PC-9 (cell line): ENCODE measurements around the gene SNU13. TPM values are rescaled to one million over a fixed set of nuclear protein-coding genes. Genes with fewer than 3 reads are reported as not detected.

Source experiments
- BruUV-seq: library from RNA; stranded (reverse); fragments of 400-500 nt; replicated peaks from 2 replicates; lab custom pipeline; 2021; lab: Mats Ljungman, UMichigan
- CTCF ChIA-PET: fragments of 300-600 bp; sonication (Branson Sonifier 250); formaldehyde crosslinking; loops from one replicate; lab custom pipeline; 2022; ENCODE audit warnings: antibody characterized with exemption; lab: Charles Lee
- POLR2A ChIA-PET: fragments of 300-600 bp; sonication (Branson Sonifier 250); formaldehyde crosslinking; loops from one replicate; lab custom pipeline; 2022; ENCODE audit warnings: antibody characterized with exemption; ENCODE audit not compliant: unreplicated experiment; lab: Charles Lee
- DNase-seq, 2 experiments: peaks; one replicate each; pipeline versions ENCODE4 v3.0.0 to v3.0.0-alpha.2; 2015 to 2022; ENCODE audit warnings: mixed read lengths in 1 of 2
- H2AFZ ChIP-seq: fragments of 200-600 bp; sonication (generic); 2 replicates; pipeline ENCODE4 v1.8.1; 2017; ENCODE audit warnings: antibody characterized with exemption
- H3F3A ChIP-seq: fragments of 200-600 bp; sonication (generic); 2 replicates; pipeline ENCODE4 v1.8.1; 2017; ENCODE audit warnings: antibody characterized with exemption, mild to moderate bottlenecking, low read depth; ENCODE audit not compliant: insufficient read depth
- H3K27ac ChIP-seq: fragments of 200-600 bp; sonication (generic); 2 replicates; pipeline ENCODE4 v1.6.1; 2016; ENCODE audit warnings: mixed run types
- H3K27me3 ChIP-seq: fragments of 200-600 bp; sonication (generic); 2 replicates; pipeline ENCODE4 v1.6.1; 2016; ENCODE audit warnings: low read depth, mixed run types; ENCODE audit not compliant: insufficient read depth
- H3K36me3 ChIP-seq: fragments of 200-600 bp; sonication (generic); 2 replicates; pipeline ENCODE4 v1.6.1; 2016; ENCODE audit warnings: low read depth, mixed run types
- H3K4me1 ChIP-seq: fragments of 200-600 bp; sonication (generic); replicated peaks from 2 replicates; pipeline ENCODE4 v1.6.1; 2016; ENCODE audit warnings: mixed run types; ENCODE audit not compliant: insufficient read depth
- H3K4me2 ChIP-seq: fragments of 200-600 bp; sonication (generic); 2 replicates; pipeline ENCODE4 v1.6.1; 2017; ENCODE audit warnings: mixed run types
- H3K4me3 ChIP-seq: fragments of 200-600 bp; sonication (generic); 2 replicates; pipeline ENCODE4 v1.6.1; 2016; ENCODE audit warnings: mixed run types
- H3K79me2 ChIP-seq: fragments of 200-600 bp; sonication (generic); 2 replicates; pipeline ENCODE4 v1.6.1; 2017; ENCODE audit warnings: low read depth, mixed run types
- H3K9me2 ChIP-seq: fragments of 200-600 bp; sonication (generic); 2 replicates; pipeline ENCODE4 v1.8.1; 2017; ENCODE audit warnings: mild to moderate bottlenecking; ENCODE audit not compliant: insufficient read depth
- H3K9me3 ChIP-seq: fragments of 200-600 bp; sonication (generic); 2 replicates; pipeline ENCODE4 v1.8.1; 2016; ENCODE audit warnings: low read depth; ENCODE audit not compliant: insufficient read depth
- H4K20me1 ChIP-seq: fragments of 200-600 bp; sonication (generic); 2 replicates; pipeline ENCODE4 v1.8.1; 2017; ENCODE audit not compliant: insufficient read depth
- EZH2 ChIP-seq: fragments of 200-600 bp; sonication (generic); IDR thresholded peaks from 2 replicates; pipeline ENCODE4 v1.8.0; 2017; ENCODE audit warnings: antibody characterized with exemption, low read depth
- intact Hi-C: fragments of 100-400 bp; cut with micrococcal nuclease; formaldehyde crosslinking; loops from one replicate; pipeline ENCODE4 v1.10.0; 2022; ENCODE audit not compliant: unreplicated experiment
- total RNA-seq: library from RNA; stranded (reverse); gene quantifications from 2 replicates; pipeline ENCODE4 v1.2.3, GENCODE V29; 2021
- TF ChIP-seq, protein P1 (sequence below): fragments of 200-600 bp; sonication (generic); conservative IDR thresholded peaks from 2 replicates; pipeline ENCODE4 v1.6.1; 2017; ENCODE audit warnings: mixed run types, antibody characterized with exemption, mild to moderate bottlenecking, moderate library complexity

The SNU13 gene
- total RNA-seq, 1 experiment from 2014 or later, result 229 TPM

DNA sequence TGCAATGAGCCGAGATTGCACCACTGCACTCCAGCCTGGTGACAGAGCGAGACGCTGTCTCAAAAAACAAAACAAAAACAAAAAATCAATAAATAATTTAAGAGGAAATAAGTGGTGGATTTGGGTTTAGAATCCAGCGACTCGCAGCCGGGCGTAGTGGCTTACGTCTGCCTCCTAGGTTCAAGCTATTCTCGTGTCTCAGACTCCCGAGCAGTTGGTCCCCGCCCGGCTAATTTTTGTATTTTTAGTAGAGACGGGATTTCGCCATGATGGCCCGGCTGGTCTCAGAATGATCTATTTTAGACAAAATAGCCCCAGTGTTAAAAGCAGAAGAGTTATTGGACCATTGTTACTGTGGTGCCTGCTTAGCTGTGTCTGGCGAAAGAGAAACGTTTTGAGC is 29.8 kb downstream of the SNU13 start:
- intact Hi-C loops, result no loop called here
- H3F3A ChIP-seq, result peaks cover 77% of the 10 kb centered on the region; the same call in 1 of the 2 replicates
- POLR2A ChIA-PET, result no interaction called here
- H3K4me3 ChIP-seq, result no peak overlapping the region
- peaks cover 86% of the 10 kb centered on the region for H3K36me3 ChIP-seq
- no peak overlapping the region for H3K4me2 ChIP-seq
- H4K20me1 ChIP-seq, result peaks cover 4% of the 10 kb centered on the region; the same call in 1 of the 2 replicates
- H3K79me2 ChIP-seq, result no peaks in the 10 kb centered on the region
- no peak for DNase-seq
- TF ChIP-seq, protein P1, sequence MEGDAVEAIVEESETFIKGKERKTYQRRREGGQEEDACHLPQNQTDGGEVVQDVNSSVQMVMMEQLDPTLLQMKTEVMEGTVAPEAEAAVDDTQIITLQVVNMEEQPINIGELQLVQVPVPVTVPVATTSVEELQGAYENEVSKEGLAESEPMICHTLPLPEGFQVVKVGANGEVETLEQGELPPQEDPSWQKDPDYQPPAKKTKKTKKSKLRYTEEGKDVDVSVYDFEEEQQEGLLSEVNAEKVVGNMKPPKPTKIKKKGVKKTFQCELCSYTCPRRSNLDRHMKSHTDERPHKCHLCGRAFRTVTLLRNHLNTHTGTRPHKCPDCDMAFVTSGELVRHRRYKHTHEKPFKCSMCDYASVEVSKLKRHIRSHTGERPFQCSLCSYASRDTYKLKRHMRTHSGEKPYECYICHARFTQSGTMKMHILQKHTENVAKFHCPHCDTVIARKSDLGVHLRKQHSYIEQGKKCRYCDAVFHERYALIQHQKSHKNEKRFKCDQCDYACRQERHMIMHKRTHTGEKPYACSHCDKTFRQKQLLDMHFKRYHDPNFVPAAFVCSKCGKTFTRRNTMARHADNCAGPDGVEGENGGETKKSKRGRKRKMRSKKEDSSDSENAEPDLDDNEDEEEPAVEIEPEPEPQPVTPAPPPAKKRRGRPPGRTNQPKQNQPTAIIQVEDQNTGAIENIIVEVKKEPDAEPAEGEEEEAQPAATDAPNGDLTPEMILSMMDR, result no peak
- TF ChIP-seq EZH2, result no peak
- H3K27me3 ChIP-seq, result no peaks in the 10 kb centered on the region
- no peaks in the 10 kb centered on the region for H3K9me3 ChIP-seq
- H3K4me1 ChIP-seq, result no peaks in the 10 kb centered on the region
- CTCF ChIA-PET, result no interaction called here
- H3K9me2 ChIP-seq, result no peaks in the 10 kb centered on the region
- BruUV-seq, result no TSS peak
- H2AFZ ChIP-seq, result no peak overlapping the region
- H3K27ac ChIP-seq, result no peak overlapping the region

DNA sequence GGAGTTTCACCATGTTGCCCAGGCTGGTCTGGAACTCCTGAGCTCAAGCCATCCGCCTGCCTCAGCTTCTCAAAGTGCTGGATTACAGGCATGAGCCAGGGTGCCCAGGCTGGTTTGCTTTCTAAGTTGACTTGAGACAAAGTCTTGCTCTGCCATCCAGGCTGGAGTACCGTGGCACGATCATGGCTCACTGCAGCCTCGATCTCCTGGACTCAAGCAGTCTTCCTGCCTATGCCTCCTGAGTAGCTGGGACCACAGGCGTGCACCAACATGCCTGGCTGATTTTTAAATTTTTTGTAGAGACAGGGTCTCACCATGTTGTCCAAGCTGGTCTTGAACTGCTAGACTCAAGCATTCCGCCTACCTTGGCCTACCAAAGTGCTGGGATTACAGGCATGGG is 31.0 kb downstream of the SNU13 start:
- Histone ChIP-seq H3K36me3 (peaks cover 89% of the 10 kb centered on the region), H3F3A (peaks cover 70% of the 10 kb centered on the region; the same call in 1 of the 2 replicates), H3K4me1 (no peaks in the 10 kb centered on the region), H3K9me3 (no peaks in the 10 kb centered on the region), H3K4me2 (no peak overlapping the region), H3K27me3 (no peaks in the 10 kb centered on the region), H3K4me3 (no peak overlapping the region), H3K9me2 (no peaks in the 10 kb centered on the region), H2AFZ (no peak overlapping the region), H4K20me1 (peaks cover 4% of the 10 kb centered on the region; the same call in 1 of the 2 replicates), H3K79me2 (no peaks in the 10 kb centered on the region), H3K27ac (no peak overlapping the region)
- ChIA-PET CTCF (no interaction called here), POLR2A (interaction anchor here (0.6 kb wide), 1 partner anchor 1578 kb away, joined by 3 read pairs; no protein-coding TSS in a partner anchor)
- TF ChIP-seq EZH2, result no peak
- TF ChIP-seq, protein P1, result no peak
- BruUV-seq, result no TSS peak
- intact Hi-C loops, result no loop called here
- DNase-seq, result no peak

DNA sequence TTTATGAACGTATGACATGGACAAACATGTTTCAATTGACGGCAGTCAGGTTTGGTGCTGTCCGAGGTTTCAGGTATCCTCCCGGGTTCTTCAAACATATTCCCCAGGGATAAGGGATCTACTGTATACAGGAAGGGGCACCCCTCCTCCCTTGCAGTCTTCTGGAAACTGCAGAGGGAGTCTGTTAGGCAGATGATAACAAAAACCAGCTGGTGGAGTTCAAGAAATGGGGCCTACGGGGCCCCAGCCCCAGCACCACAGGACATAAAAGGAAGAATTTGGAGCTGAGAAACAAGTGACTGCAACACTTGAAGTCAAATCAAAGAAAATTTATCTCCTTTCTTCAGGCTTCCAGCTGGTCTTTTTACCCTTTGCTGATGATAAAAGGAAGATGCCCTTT is 32.1 kb downstream of the SNU13 start:
- DNase-seq, result no peak
- Histone ChIP-seq H3K4me1 (no peaks in the 10 kb centered on the region), H3K4me3 (no peak overlapping the region), H3K27me3 (no peaks in the 10 kb centered on the region), H3K79me2 (no peaks in the 10 kb centered on the region), H3K9me2 (no peaks in the 10 kb centered on the region), H3K27ac (no peak overlapping the region), H3F3A (peaks cover 70% of the 10 kb centered on the region), H3K9me3 (no peaks in the 10 kb centered on the region), H4K20me1 (peaks cover 10% of the 10 kb centered on the region), H3K4me2 (no peak overlapping the region), H2AFZ (no peak overlapping the region), H3K36me3 (peaks cover 89% of the 10 kb centered on the region)
- no TSS peak for BruUV-seq
- no peak for TF ChIP-seq EZH2
- TF ChIP-seq, protein P1, result no peak
- ChIA-PET POLR2A (no interaction called here), CTCF (interaction anchor here (0.7 kb wide), 1 partner anchor 113 kb away, joined by 4 read pairs; the partner anchor contains the start of gene POLR3H)
- intact Hi-C loops, result no loop called here
